ENCODE results near the gene STOML1. TPM values are rescaled to one million over a fixed set of nuclear protein-coding genes. Genes with fewer than 3 reads are reported as not detected.
"Not testable (repeated sequence)": the region's sequence is repeated elsewhere in the genome, so short reads cannot be mapped to it uniquely, and the experiment has no call there.

The STOML1 gene
- total RNA-seq, 2 donors from 2014 or later: 4.4 to 5.5 TPM

DNA sequence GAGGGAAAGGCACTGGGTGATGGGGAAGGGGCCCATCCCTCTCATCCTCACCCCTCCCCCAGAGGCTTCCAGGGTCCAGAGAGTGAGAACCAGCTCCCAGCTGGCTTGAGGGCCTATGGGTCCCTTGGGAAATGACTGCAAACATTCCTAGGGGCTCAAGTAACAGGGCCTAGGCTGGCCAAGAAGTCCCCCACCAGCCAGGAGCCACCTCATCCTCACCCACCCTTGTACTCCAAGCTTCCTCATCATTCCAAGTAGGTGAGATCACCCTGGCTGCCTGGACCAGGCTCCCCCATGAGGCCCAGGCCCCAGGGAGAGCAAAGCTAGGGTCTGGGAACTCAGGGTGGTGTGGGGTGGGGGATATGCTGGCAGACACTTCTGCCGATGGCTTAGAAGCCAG, 51.1 kb downstream of the STOML1 start:
- Histone ChIP-seq H3K4me3 (ENCODE audit: low read length) (no peak overlapping the region), H3K27ac (ENCODE audit: low read depth, low read length) (peak overlapping the region; percentile 4), H3K27me3 (ENCODE audit: control insufficient read depth, insufficient read depth, low read length, poor library complexity, severe bottlenecking) (no peaks in the 10 kb centered on the region), H3K9me3 (ENCODE audit: control insufficient read depth, low read length) (no peaks in the 10 kb centered on the region), H3K4me1 (ENCODE audit: control insufficient read depth, insufficient read depth, low read length) (peaks cover 8% of the 10 kb centered on the region), H3K9ac (ENCODE audit: extremely low read depth, low read length, poor library complexity, severe bottlenecking) (no peak overlapping the region), H3K36me3 (ENCODE audit: control insufficient read depth, insufficient read depth, low read length) (no peaks in the 10 kb centered on the region)
- Mint-ChIP-seq H3K4me3 (no peak overlapping the region), H3K27ac (no peak overlapping the region), H3K4me1 (peaks cover 25% of the 10 kb centered on the region), H3K36me3 (ENCODE audit: low read depth) (no peaks in the 10 kb centered on the region), H3K9me3 (no peaks in the 10 kb centered on the region), H3K27me3 (ENCODE audit: insufficient read depth) (peaks cover 6% of the 10 kb centered on the region)
- WGBS, 2 experiments (ENCODE audit: insufficient coverage in 1 of 2, insufficient read length in 1 of 2): 100% methylated on average over 1 of the region's 1 CpG; no CpG with 5 or more reads in 1 of the 2 experiments
- TF ChIP-seq, protein P1, sequence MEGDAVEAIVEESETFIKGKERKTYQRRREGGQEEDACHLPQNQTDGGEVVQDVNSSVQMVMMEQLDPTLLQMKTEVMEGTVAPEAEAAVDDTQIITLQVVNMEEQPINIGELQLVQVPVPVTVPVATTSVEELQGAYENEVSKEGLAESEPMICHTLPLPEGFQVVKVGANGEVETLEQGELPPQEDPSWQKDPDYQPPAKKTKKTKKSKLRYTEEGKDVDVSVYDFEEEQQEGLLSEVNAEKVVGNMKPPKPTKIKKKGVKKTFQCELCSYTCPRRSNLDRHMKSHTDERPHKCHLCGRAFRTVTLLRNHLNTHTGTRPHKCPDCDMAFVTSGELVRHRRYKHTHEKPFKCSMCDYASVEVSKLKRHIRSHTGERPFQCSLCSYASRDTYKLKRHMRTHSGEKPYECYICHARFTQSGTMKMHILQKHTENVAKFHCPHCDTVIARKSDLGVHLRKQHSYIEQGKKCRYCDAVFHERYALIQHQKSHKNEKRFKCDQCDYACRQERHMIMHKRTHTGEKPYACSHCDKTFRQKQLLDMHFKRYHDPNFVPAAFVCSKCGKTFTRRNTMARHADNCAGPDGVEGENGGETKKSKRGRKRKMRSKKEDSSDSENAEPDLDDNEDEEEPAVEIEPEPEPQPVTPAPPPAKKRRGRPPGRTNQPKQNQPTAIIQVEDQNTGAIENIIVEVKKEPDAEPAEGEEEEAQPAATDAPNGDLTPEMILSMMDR (conservative IDR thresholded peaks at IDR 0.05): no peak
- DNase-seq: no peak

DNA sequence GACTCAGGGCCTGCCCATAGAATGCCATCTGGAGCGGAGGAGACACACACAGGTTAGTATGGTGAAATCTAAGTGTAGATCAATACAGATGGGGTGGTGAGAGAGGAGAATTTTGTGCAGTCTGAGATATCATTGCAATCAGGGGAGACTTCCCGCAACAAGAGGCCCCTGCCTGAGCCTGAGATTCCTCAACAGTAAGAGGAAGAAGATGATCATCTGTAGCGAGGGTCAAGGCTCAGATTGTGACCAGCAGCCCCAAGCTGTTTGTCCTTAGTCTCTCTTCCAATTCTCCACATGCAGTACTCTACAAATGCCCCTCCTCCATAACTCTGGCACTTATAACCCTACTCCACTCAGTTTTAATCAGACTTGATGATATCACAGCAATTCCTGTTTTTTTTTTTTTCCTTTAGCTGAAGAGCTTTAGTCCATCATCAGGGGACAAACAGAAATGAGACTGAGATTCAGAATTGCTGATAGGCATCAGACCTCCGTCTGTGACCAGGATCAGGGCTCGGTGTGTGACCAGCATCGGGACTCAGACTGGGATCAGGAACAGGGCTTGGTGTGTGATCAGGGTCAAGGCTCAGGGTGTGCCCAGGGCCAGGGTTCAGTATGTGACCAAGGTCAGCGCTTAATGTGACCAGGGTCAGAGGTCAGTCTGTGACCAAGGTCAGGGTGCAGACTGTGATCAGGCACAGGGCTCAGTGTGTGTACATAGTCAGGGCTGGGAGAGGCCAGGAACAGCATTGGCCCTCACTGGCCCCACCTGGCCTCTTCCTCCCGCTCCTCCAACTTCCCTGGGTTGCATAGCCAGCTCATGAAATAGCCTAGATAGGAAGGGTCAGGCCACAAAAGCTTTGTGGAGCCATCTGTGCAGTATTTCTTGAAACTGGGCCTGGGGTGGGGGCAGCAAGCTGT, 51.8 kb downstream of the STOML1 start:
- no peaks in the 10 kb centered on the region for H3K9me3 Mint-ChIP-seq
- H3K27me3 Mint-ChIP-seq (ENCODE audit: insufficient read depth): peaks cover 6% of the 10 kb centered on the region
- 85% methylated on average over 7 to 8 of the region's 8 CpGs for WGBS, 2 experiments (ENCODE audit: insufficient coverage in 1 of 2, insufficient read length in 1 of 2)
- H3K4me1 Mint-ChIP-seq: peaks cover 25% of the 10 kb centered on the region
- no peak overlapping the region for H3K9ac ChIP-seq (ENCODE audit: extremely low read depth, low read length, poor library complexity, severe bottlenecking)
- TF ChIP-seq, protein P1 (conservative IDR thresholded peaks at IDR 0.05): no peak
- peaks cover 8% of the 10 kb centered on the region for H3K4me1 ChIP-seq (ENCODE audit: control insufficient read depth, insufficient read depth, low read length)
- no peaks in the 10 kb centered on the region for H3K9me3 ChIP-seq (ENCODE audit: control insufficient read depth, low read length)
- H3K27ac Mint-ChIP-seq: no peak overlapping the region
- H3K36me3 Mint-ChIP-seq (ENCODE audit: low read depth): no peaks in the 10 kb centered on the region
- H3K27me3 ChIP-seq (ENCODE audit: control insufficient read depth, insufficient read depth, low read length, poor library complexity, severe bottlenecking): no peaks in the 10 kb centered on the region
- H3K27ac ChIP-seq (ENCODE audit: low read depth, low read length): no peak overlapping the region
- no peak overlapping the region for H3K4me3 ChIP-seq (ENCODE audit: low read length)
- DNase-seq: no peak
- H3K36me3 ChIP-seq (ENCODE audit: control insufficient read depth, insufficient read depth, low read length): no peaks in the 10 kb centered on the region
- no peak overlapping the region for H3K4me3 Mint-ChIP-seq

DNA sequence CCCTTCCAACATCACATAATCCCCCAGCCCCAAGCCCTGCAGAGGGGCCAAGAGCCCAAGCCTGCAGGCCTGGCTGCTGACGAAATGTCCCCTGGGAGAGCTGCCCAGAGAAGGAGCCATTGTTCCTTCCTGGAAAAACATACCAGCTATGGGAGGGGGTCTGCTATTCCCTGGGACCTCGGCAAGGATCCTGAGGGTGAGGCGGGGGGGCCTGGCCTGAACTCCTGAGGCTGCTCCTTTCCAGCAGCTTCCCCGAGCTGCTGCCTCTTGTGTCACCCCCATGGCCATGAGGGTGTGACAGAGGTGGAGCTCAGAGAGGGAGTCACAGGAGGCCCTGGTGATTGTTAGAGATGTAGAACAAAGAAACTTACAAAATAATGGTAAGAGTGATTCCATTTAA, 53.0 kb downstream of the STOML1 start:
- Mint-ChIP-seq H3K36me3 (ENCODE audit: low read depth) (no peaks in the 10 kb centered on the region), H3K27me3 (ENCODE audit: insufficient read depth) (peaks cover 6% of the 10 kb centered on the region), H3K9me3 (no peaks in the 10 kb centered on the region), H3K27ac (no peak overlapping the region), H3K4me1 (peaks cover 28% of the 10 kb centered on the region), H3K4me3 (no peak overlapping the region)
- Histone ChIP-seq H3K36me3 (ENCODE audit: control insufficient read depth, insufficient read depth, low read length) (no peaks in the 10 kb centered on the region), H3K4me3 (ENCODE audit: low read length) (no peak overlapping the region), H3K4me1 (ENCODE audit: control insufficient read depth, insufficient read depth, low read length) (peaks cover 8% of the 10 kb centered on the region), H3K9ac (ENCODE audit: extremely low read depth, low read length, poor library complexity, severe bottlenecking) (no peak overlapping the region), H3K27ac (ENCODE audit: low read depth, low read length) (no peak overlapping the region), H3K27me3 (ENCODE audit: control insufficient read depth, insufficient read depth, low read length, poor library complexity, severe bottlenecking) (no peaks in the 10 kb centered on the region), H3K9me3 (ENCODE audit: control insufficient read depth, low read length) (no peaks in the 10 kb centered on the region)
- 87 to 100% methylated on average over 2 to 4 of the region's 4 CpGs for WGBS, 2 experiments (ENCODE audit: insufficient coverage in 1 of 2, insufficient read length in 1 of 2)
- TF ChIP-seq, protein P1 (conservative IDR thresholded peaks at IDR 0.05): no peak
- no peak for DNase-seq

DNA sequence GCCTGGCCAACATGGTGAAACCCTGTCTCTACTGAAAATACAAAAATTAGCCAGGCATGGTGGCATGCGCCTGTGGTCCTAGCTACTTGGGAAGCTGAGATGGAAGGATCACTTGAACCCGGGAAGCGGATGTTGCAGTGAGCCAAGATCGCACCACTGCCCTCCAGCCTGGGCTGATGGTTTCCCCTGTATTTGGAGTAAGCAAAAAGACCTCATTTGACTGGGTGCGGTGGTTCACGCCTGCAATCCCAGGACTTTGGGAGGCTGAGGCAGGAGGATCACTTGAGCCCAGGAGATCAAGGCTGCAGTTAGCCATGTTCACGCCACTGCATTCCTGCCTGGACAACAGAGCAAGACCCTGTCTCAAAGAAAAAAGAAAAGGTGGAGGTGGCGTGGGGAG, 53.6 kb downstream of the STOML1 start:
- DNase-seq; H3K9me3 Mint-ChIP-seq; H3K27ac Mint-ChIP-seq; H3K36me3 ChIP-seq (ENCODE audit: control insufficient read depth, insufficient read depth, low read length); H3K9ac ChIP-seq (ENCODE audit: extremely low read depth, low read length, poor library complexity, severe bottlenecking); H3K27ac ChIP-seq (ENCODE audit: low read depth, low read length); H3K36me3 Mint-ChIP-seq (ENCODE audit: low read depth); H3K9me3 ChIP-seq (ENCODE audit: control insufficient read depth, low read length); H3K27me3 Mint-ChIP-seq (ENCODE audit: insufficient read depth); H3K4me1 ChIP-seq (ENCODE audit: control insufficient read depth, insufficient read depth, low read length); H3K4me3 Mint-ChIP-seq; H3K27me3 ChIP-seq (ENCODE audit: control insufficient read depth, insufficient read depth, low read length, poor library complexity, severe bottlenecking); H3K4me3 ChIP-seq (ENCODE audit: low read length): not testable (repeated sequence)
- 99% methylated on average over 7 to 8 of the region's 8 CpGs for WGBS, 2 experiments (ENCODE audit: insufficient coverage in 1 of 2, insufficient read length in 1 of 2)
- peaks cover 28% of the 10 kb centered on the region for H3K4me1 Mint-ChIP-seq

Measured in endodermal cell (in vitro differentiated cells).